Activated naive CD4-positive, alpha-beta T cell (primary cell): ENCODE results near the gene EYA2.
"Not testable (repeated sequence)": the region's sequence is repeated elsewhere in the genome, so short reads cannot be mapped to it uniquely, and the experiment has no call there.

Experiments used
- DNase-seq, 4 experiments: peaks; one replicate each; lab custom pipeline; 2025; lab: John Stamatoyannopoulos, UW

Gene EYA2

DNA sequence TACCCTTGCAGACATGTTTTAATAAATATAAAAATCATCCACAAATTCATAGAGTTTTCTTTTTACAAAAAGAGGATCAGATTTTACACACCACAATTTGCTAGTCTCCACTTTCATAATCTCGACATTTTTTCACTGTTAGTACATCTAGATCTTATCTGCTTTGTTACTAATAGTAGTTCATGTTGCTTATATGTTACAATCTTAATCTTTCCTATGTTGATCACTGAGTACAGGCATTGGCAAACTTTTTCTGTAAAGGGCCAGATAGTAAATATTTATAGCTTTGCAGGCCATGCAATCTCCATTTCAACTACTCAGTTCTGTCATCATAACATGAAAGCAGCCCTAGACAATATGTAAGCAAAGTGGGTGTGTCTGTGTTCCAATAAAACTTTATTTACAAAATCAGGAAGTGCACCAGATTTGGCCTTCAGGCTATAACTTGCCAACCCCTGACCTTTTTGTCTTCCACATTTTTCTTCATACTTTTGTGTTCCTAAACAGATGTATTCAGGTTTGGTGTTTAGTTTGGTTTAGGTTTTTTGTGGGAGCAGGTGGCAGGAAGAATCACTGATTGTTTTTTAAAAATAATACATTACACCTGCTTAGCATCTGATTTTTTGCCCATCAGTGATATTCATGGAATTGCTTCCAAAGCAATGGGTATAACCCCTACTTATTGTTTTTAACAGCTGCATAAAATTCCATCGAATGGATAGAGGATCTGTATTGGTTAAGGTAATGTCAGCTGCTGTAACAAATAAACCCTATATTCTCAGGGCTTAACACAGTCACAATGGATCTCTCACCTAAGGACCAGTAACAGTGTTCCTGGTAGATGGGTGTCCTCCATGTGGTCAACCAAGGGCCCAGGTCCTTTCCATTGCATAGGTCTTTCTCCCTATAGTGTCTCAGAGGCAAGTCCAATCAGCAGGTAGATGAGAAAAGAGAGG lies 61.2 kb downstream of the EYA2 start:
- DNase-seq, result no peak

DNA sequence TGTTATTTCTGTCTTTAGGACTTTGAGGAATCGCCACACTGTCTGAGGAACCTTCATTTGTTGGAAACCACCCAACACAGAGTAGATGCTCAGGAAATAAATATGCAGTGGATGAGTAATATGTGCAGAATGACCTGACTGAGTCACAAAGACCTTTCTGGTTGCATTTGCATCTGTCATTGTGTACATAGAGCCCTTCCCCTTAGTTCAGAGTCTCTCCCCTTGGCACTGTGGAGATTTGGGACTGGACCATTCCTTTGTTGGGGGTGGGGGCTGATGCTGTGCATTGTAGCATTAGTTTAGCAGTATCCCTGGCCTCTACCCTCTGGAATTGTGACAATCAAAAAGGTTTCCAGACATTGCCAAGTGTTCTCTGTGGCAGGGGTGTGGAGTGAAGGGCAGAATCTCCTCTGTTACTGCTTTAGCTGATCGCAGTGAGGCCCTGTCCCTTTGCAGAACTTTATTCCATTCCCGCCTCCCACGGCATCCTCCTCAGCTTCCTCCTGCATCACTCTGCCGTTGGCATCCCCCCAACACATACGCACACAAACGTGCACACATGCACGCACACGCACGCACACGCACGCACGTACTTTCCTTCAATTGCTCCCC lies 64.5 kb downstream of the EYA2 start:
- DNase-seq, result no peak

DNA sequence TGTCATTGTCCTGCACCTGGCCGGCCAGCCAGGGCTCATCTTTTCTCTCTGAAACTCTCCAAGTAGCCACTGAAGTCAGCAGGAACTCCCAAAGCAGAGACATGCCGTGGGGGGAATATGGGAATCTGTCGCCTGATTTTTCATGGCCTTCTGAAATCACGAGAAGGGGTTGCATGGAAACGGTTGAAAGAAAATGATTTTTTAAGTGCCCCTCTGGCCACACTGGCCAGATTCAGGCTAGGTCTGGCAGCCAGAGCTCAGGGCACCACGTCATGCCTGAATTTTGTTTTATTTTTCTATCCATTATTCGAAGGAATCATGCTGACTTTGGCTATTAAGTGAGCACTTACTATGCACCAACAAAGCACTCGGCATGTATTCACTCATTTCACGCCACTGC lies 65.2 kb downstream of the EYA2 start:
- no peak for DNase-seq

DNA sequence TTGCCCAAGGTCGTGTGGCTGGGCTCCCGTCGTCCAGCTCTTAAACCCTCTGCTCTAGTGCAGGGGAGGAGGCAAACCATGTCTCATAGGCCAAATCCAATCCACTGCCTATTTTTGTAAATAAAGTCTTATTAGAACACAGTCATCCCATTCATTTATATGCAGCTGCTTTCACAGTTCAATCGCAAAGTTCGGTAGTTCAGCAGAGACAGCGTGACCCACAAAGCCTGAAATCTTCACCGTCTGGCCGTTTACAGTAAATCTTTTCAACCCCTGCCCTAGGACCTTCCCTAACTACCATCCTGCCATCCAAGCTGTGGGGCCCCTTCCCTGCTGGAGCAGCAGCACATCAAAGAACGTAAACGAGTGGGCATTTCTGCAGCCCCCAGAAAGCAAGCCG lies 65.9 kb downstream of the EYA2 start:
- DNase-seq, result no peak

DNA sequence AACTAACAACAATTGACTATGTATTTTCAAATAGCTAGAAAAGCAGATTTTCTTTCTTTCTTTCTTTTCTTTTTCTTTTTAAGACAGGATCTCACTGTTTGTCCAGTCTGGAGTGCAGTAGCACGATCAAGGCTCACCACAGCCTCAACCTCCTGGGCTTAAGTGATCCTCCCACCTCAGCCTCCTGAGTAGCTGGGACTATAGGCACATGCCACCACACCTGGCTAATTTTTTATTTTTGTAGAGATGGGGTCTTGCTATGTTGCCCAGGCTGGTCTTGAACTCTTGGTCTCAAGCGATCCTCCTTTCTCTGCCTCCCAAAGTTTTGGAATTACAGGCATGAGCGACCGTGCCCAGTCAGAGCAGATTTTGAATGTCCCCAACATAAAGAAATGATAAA lies 67.3 kb downstream of the EYA2 start:
- DNase-seq, result not testable (repeated sequence)

DNA sequence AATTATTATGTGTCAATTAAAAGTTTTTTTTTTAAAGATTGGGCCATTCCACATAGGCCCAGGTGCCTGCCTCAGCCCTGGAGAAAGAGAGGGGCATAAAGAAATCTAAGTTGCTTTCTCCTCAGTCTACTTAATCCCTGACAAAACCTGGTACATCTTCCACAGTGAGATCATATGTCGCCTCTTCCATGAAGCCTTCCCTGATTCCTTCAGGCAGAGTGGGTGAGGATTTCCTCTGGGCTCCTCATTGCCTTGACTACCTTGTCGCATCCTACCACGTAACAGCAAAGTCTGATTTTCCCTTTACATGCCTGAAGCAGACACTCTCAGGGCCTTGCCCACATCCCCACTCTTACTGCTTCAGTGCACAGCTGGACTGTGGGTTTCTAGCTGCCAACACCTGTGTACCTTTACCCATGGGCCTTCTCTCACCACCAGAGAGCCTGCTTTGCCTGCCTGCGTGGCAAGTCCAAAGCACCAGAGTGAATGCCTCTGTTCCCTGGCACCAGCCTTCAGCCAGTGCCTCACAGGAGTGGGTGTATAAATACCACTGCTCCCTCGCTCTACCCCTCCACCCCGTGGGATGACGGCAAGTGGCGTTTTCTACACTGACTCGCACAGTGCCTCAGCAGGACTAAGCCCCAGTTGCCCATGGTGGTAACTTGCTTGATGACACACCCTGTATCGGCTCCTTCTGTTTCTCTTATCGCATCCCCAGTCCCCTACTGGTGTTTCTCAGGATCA lies 68.0 kb downstream of the EYA2 start:
- DNase-seq, result no peak

DNA sequence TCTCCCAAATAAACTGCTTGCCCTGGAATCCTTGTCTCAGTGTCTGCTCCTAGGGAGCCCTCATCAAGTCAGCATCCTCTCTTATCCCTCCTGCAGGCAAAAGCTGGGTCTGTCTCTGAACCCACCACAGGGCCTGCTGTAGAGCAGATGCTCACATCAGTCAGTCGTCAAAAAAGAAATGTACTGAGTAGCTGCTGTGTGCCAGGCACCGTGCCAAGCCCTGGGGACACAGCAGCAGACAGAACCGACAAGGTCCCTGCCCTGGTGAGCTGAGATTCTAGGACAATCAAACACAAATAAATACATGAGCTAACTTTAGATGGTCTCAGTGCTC lies 68.5 kb downstream of the EYA2 start:
- no peak for DNase-seq

DNA sequence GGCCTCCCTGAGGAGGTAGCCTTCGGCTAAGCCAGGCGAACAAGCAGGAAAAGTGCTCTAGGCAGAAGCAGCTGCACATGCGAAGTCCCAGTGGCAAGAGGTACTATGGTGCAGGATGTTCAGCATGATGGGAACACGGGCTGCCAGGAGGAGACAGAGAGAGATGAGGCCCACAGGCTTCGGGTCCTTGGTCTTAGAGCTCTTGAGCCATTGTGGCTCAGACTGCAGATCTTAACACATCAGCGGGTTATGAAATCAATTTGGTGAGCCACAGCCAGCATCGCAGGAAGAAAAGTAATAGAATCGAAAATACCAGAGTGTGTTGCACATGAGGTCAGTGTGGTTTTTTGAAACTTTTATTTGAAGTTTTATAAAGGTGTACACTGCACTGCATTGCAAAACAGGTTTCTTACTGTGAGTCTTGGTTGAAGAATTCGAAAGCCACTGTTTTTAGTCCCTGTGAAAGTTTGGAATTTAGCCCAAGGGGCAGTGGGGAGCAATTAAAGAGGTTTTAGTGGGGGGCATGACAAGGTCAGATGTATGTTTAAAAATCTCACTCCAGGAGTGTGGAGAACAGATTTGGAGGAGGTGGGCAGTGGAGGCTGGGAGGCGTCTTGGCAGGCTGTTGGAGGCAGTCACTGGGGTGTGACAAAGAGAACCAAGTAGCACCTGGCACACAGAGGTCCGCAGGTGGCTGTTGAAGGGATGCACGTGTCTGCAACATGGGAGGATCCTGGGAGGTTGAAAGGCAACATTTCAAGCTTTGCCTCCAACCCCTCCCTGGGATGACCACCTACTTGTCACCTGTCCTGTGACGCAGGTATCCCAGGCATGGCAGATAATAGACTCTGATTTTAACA lies 69.3 kb downstream of the EYA2 start:
- no peak for DNase-seq

DNA sequence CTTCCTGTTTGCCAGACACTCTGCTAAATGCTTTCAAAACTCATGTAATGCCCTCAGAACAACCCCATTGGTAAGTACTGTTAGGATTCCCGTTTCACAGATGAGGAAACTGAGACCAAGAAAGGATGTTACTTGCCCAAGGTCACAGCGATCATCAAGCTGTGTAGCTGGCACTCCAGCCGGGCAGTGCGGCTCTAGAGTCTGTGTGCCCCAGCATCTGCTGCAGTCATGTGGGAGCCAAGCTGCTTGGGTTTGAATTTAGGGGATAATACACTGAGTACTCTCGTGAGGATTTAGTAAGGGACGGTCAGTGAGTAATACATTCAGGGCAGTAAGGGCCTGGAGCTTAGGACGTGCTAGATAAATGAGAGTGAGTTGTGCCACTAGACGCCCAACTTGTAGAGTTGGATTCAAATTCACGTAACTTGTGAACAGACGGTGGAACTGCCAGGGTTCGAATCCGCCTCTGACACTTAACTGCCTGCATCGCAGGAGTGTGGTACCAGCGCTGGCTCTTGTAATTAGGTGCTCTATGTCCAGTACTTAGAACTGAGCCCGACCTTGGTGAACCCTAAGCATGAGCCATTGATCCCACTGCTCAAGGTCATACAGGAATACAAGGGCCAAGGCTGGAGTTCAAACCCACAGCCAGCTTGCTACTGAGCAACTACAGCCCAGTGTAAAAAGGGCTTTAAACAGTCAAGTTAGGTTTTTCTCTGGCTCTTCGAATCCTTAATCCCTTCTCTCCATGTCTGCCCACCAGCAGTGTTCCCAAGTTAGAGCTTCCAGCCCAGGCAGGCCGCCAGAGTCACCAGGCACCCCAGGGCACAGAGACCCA lies 70.2 kb downstream of the EYA2 start:
- DNase-seq, result no peak

DNA sequence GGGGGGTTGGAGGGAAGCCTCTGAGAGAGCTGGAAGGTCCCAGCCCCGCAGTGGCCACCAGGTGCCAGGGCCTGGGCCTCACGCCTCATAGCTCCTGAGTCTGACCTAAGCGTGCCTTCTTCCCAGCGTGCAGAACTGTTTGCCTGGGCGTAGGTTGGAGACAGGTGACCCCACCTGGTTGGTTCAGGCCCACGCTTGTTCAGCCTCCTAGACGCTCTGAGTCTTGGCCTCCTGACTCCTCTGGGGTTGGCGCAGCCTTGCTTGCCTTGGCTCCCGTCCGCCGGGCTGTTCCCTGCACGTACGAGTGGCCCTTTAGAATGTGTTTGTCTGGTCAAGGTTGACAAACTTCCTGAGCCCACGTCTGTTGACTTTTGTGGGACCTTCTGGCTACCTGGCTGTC lies 70.8 kb downstream of the EYA2 start:
- no peak for DNase-seq

DNA sequence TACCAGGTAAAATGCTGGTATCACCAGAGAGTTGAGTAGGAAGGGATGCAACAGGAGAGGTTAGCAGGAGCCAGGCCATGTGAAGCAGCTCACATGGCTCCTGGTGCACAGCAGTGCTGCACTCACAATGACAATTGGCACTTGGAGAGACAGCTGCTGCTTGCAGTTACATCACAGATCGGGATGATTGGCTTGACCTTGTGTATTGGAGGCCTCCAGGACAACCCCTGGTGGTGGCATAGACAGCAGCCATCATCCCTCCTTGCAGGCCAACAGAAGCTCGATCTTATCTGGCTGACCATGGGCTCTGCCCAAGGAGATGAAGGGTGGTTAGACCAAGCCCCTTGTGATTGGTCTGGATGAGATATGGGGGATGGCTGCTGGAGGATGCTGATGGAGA lies 73.0 kb downstream of the EYA2 start:
- no peak for DNase-seq

DNA sequence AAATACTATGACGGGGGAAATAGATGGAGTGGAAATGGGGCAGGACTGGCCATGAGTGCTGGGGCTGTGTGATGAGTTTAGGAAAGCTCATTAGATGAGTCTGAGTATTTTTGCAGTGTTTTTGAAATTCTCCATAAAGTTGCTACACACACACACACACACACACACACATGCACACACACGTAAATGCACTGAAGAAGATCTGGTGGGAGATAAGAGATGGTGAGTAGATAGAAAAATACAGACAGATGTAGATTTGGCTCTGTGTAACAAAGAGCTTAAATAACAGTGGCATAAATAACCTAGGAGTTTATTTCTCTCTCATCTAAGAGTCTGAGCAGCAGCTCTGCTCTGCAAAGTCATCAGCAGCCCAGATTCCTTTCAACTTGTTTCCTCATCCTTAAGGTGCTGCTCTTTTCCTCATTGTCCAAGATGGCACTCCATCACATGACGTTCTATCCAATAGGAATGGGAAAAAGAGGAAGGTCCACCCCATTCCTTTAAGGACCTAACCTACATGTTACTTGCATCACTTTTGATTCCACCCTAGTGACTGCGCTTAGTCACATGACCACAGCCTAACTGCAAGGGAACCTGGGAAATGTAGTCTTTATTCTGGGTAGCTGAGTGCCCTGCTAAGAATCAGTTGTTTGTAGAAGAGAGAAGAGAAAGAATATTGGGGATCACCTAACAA lies 76.4 kb downstream of the EYA2 start:
- DNase-seq, result no peak

DNA sequence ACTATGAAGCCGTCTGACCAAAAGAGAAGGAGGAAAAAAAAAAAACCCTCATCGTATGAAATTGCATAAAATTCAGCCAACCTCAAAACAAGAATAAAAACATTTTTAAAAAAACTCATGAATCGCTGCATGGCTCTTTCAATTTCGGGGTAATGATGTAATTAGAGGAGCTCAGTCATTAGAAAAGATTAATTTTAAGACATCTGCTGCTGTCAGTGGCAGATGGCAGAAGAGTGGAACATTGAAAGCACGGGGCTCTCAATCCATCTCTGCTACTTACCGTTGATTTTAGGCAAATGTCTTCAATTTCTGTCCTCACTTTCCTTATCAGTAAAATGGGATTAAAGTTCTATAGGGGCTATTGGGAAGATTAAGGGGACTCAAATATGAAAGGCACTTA lies 79.1 kb downstream of the EYA2 start:
- DNase-seq, result no peak

DNA sequence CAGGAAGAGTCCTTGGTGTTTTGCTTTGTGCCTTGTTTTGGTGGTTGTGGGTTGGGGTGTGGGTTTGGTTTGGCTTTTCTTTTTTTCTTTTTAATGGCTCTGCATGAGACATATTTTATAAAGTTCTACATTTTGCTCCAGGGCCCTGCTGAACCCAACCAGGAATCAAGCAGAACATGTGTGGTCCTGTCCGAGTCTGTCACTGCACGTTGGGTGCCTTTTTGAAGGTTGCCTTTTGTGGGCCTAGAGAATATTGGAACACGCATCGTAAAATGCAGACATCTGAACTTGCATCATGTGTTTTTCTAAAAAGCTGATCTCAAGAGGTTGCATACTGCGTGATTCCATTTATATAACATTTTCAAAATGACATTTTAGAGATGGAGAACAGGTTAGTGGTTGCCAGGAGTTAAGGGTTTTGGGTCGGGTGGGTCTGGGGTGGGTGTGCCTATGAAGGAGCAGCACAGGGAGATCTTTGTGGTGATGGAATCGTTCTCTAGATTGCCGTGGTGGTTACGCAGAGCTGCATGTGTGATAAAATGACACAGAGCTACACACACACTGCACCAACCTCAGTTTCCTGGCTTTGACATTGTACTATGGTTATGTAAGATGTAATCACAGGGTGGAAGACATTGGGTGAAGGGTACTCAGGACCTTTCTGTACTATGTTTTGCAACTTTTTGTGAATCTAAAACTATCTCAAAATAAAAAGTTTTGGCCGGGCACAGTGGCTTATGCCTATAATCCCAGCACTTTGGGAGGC lies 80.2 kb downstream of the EYA2 start:
- no peak for DNase-seq

DNA sequence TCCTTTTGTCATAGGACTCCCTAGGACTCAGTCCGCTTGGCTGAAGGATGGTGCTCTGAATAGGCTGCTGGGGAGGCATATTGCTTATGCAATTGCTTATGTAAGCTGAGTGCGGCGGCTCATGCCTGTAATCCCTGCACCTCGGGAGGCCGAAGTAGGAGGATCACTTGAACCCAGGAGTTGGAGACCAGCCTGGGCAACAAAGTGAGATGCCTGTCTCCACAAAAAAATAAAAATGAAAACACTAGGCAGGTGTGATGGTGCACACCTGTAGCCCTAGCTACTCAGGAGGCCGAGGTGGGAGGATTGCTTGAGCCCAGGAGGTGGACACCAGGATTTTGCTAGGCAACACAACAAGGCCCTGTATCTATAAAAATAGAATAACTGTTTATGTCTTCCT lies 81.3 kb downstream of the EYA2 start:
- no peak for DNase-seq

DNA sequence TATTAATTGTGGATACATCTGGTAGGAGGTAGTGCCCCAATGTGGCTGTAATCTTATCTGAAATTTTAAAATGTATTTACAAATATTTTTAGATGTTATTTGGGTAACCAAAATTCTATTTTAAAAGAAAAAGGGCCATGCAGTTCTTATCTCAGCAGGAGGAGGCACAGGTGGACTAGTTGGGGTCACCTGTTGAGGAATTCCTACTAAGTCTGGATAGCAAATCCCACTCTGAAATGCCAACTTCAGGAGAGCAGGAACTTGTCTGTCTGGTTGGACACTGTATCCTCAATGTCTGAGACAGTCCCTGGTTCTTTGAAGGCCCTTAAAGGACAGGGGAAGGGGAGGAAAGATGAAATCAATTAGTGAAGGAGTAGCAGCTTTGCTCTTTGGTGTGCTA lies 82.6 kb downstream of the EYA2 start:
- no peak for DNase-seq

DNA sequence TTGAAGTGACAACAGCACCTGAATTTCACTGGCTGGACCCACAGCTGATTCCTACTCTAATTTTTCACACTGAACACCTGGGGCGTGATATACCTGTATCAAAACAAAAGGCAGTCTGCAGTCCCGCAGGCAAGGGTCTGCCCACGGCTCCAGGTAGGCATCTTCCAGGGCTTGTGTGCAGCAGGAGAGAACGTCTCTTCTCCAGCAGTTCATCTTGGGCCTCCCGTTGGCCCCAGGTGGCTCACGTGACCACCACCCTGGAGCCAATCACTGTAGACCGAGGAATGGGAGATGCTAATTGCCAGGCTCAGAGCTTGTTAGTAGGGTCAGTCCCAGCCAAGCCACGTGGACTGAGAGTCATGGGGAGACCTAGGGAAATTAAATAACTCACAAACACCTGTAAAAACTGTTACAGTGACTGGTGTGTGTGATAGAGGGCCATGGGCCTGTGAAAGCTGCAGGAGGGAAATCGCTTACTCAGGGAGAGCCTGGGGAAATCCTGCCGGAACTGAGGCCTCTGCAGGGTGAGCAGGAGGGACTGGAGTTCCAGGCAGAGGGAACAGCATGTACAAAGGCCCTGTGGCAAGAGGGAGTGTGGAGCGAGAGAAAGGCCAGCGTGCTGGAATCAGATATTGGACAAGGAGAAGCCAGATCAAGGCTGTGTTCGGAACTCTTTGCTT lies 83.4 kb downstream of the EYA2 start:
- DNase-seq, result no peak

DNA sequence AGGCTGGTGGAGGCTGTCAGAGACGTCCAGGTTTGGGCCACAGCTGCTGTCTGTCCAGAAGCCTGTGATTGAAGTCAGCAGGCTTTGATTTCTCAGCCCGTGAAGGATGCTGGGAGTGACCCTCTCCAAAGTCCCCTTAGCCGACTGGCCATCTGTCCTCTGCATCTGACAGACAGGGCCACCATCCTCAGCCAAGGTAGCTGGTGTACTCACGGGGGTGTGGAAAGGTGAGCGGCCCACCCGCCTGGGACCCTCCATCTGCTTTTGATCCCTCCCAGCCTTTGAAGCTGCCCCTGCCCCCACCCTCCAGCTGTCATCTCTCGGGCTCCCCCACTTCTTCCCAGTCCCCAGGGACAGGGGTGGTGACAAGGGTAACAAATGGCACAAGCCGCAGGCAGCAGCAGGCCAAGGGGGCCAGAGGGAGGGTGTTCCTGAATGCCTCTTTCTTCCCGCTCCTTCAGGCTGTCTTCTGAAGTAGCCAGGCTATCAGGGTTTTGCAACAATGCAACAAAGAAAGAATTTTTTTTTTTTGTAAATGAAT lies 84.4 kb downstream of the EYA2 start:
- DNase-seq, result no peak
